KMS-11 (cell line): Measurements from ENCODE around the gene GTF2IRD1.
A peak's percentile ranks its signal among the peaks of the same experiment; 100 is the strongest.
"Not testable (repeated sequence)": the region's sequence is repeated elsewhere in the genome, so short reads cannot be mapped to it uniquely, and the experiment has no call there.

Experiments
- H2AFZ ChIP-seq: fragments of 200-600 bp; sonication (generic); 2 replicates; pipeline ENCODE4 v1.6.1; 2016; ENCODE audit warnings: antibody characterized with exemption, mixed run types, low read depth
- H3K27ac ChIP-seq: fragments of 200-600 bp; sonication (generic); 2 replicates; pipeline ENCODE4 v1.6.1; 2016; ENCODE audit warnings: mild to moderate bottlenecking, mixed run types
- H3K27me3 ChIP-seq: fragments of 200-600 bp; sonication (generic); 2 replicates; pipeline ENCODE4 v1.6.1; 2017; ENCODE audit warnings: mild to moderate bottlenecking, low read depth, mixed run types, moderate library complexity; ENCODE audit not compliant: insufficient read depth
- H3K36me3 ChIP-seq: fragments of 200-600 bp; sonication (generic); 2 replicates; pipeline ENCODE4 v1.6.1; 2017; ENCODE audit warnings: mild to moderate bottlenecking, mixed run types; ENCODE audit not compliant: insufficient read depth
- H3K4me1 ChIP-seq: fragments of 200-600 bp; sonication (generic); 2 replicates; pipeline ENCODE4 v1.6.1; 2016; ENCODE audit warnings: mild to moderate bottlenecking, low read depth, mixed run types; ENCODE audit not compliant: poor library complexity, severe bottlenecking
- H3K4me2 ChIP-seq: fragments of 200-600 bp; sonication (generic); 2 replicates; pipeline ENCODE4 v1.7.0; 2016; ENCODE audit warnings: mild to moderate bottlenecking, mixed run types
- H3K4me3 ChIP-seq: fragments of 200-600 bp; sonication (generic); IDR thresholded peaks from 2 replicates; pipeline ENCODE4 v1.6.1; 2017; ENCODE audit warnings: low read depth, low read length, mixed read lengths; ENCODE audit not compliant: insufficient read depth
- H3K79me2 ChIP-seq: fragments of 200-600 bp; sonication (generic); 2 replicates; pipeline ENCODE4 v1.6.1; 2016; ENCODE audit warnings: low read depth, mixed run types; ENCODE audit not compliant: insufficient read depth
- H3K9ac ChIP-seq: fragments of 200-600 bp; sonication (generic); 2 replicates; pipeline ENCODE4 v1.6.1; 2016; ENCODE audit warnings: mild to moderate bottlenecking, mixed run types
- H4K20me1 ChIP-seq: fragments of 200-600 bp; sonication (generic); 2 replicates; pipeline ENCODE4 v1.6.1; 2016; ENCODE audit warnings: mild to moderate bottlenecking, mixed run types; ENCODE audit not compliant: insufficient read depth
- CTCF ChIP-seq: fragments of 200-600 bp; sonication (generic); conservative IDR thresholded peaks from 2 replicates; pipeline ENCODE4 v1.6.1; 2017; ENCODE audit warnings: low read depth, mild to moderate bottlenecking, antibody characterized with exemption, low read length, moderate library complexity, mixed read lengths

Gene GTF2IRD1

DNA sequence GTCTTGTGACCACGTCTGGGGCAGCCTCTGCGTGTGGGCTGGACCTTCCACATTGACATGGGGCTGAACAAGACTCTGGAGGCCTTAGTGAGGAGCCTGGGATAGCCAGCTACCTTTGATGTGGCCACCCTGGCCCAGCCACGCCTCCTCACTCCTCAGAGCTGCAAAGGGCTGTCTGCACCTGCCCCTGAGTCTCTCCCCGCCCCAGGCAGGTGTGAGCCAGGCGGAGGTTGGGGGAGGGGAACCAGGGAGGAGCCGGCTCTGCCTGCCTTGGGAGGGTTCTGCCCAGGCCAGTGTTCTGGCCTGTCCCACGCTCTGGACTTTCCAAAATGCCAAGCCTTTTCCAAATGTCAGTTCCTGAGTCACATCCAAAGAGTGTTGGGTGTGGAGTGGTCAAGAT is 72.2 kb downstream of the GTF2IRD1 start:
- Histone ChIP-seq H2AFZ (no peak overlapping the region), H3K4me2 (peak overlapping the region; percentile 7; the same call in 1 of the 2 replicates), H3K9ac (no peak overlapping the region), H3K36me3 (no peaks in the 10 kb centered on the region), H3K79me2 (no peaks in the 10 kb centered on the region), H3K27me3 (no peaks in the 10 kb centered on the region), H3K4me3 (no peak overlapping the region), H4K20me1 (no peaks in the 10 kb centered on the region), H3K27ac (no peak overlapping the region), H3K4me1 (peaks cover 9% of the 10 kb centered on the region)
- TF ChIP-seq CTCF, result no peak

DNA sequence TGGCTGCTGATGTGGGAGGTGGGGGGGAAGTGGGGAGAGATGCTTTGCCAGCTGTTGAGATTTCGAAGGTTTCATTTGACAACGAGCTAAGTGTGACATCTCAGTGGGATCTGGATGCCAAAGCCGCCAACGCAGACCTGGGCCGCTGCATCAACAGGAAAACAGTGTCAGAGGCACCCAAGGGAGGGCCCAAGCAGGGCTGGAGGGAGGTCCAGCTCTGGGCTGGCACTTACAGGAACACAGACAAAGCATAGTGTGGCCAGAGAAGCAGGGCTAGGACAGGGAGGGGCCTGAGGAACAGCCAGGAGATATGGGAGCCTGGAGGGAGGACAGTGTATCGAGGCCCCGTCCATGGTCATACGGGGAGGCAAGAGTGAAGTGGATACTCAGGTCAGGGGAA is 73.1 kb downstream of the GTF2IRD1 start:
- Histone ChIP-seq H3K27ac (no peak overlapping the region), H4K20me1 (no peaks in the 10 kb centered on the region), H3K4me3 (no peak overlapping the region), H3K4me1 (peaks cover 9% of the 10 kb centered on the region), H3K79me2 (no peaks in the 10 kb centered on the region), H3K36me3 (no peaks in the 10 kb centered on the region), H3K9ac (no peak overlapping the region), H3K27me3 (no peaks in the 10 kb centered on the region), H2AFZ (no peak overlapping the region), H3K4me2 (no peak overlapping the region)
- TF ChIP-seq CTCF, result no peak

DNA sequence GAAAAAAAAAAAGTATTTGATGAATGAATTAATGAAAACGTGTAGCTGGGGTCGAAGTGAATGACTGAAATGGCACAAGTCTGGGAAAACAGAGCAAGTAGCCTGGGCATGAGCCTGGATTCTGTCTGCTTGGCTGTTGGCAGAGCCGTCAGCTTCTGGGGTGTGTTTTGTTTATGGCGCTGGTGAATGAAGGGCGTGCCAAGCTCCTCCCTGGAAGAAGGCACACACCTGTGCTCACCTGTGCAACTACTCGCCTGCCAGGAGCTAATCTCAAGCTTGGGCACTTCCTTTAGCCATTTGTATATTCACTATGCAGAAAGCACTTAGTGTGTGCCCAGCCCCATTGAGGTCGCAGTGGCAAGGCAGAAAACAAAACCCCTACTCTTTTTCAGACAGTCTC is 74.1 kb downstream of the GTF2IRD1 start:
- H3K4me1 ChIP-seq, result peaks cover 9% of the 10 kb centered on the region
- no peak overlapping the region for H3K27ac ChIP-seq
- no peak for TF ChIP-seq CTCF
- no peak overlapping the region for H3K9ac ChIP-seq
- H3K4me2 ChIP-seq, result no peak overlapping the region
- no peaks in the 10 kb centered on the region for H3K36me3 ChIP-seq
- H3K79me2 ChIP-seq, result no peaks in the 10 kb centered on the region
- H4K20me1 ChIP-seq, result no peaks in the 10 kb centered on the region
- H3K4me3 ChIP-seq, result no peak overlapping the region
- H3K27me3 ChIP-seq, result no peaks in the 10 kb centered on the region
- no peak overlapping the region for H2AFZ ChIP-seq

GRCh38 chr7:74528773-74529172 is 75.1 kb downstream of the GTF2IRD1 start:
- H3K27me3 ChIP-seq, H3K4me3 ChIP-seq, H4K20me1 ChIP-seq, H3K79me2 ChIP-seq, H3K9ac ChIP-seq, H3K36me3 ChIP-seq, H3K27ac ChIP-seq, H3K4me2 ChIP-seq, H2AFZ ChIP-seq, H3K4me1 ChIP-seq: not testable (repeated sequence)

DNA sequence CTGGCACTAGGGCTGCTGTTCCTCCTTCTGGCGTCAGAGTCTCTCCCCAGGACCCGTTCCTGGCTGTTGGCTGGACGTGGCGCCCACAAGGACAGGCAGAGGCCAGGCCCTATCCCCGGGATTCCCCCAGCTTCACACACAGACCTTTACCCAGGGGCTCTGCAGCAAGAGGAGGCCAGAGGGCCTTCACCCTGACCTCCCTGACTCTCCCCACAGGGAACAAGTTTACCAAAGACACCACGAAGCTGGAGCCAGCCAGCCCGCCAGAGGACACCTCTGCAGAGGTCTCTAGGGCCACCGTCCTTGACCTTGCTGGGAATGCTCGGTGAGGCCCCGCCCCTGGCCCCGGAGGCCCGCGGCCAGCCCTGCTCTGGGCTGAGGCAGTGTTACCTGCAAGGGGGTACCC is 82.2 kb downstream of the GTF2IRD1 start:
- no peak for TF ChIP-seq CTCF
- H3K27me3 ChIP-seq, result no peaks in the 10 kb centered on the region
- H3K4me2 ChIP-seq, result no peak overlapping the region
- no peaks in the 10 kb centered on the region for H3K4me1 ChIP-seq
- no peak overlapping the region for H3K27ac ChIP-seq
- H4K20me1 ChIP-seq, result no peaks in the 10 kb centered on the region
- H3K4me3 ChIP-seq, result no peak overlapping the region
- no peaks in the 10 kb centered on the region for H3K36me3 ChIP-seq
- H2AFZ ChIP-seq, result no peak overlapping the region
- no peak overlapping the region for H3K9ac ChIP-seq
- no peaks in the 10 kb centered on the region for H3K79me2 ChIP-seq

GRCh38 chr7:74541937-74542336 is 88.2 kb downstream of the GTF2IRD1 start:
- not testable (repeated sequence) for H2AFZ ChIP-seq, H3K27ac ChIP-seq, H3K4me1 ChIP-seq, H3K36me3 ChIP-seq, H3K27me3 ChIP-seq, H3K4me2 ChIP-seq, H4K20me1 ChIP-seq, H3K79me2 ChIP-seq, H3K9ac ChIP-seq, H3K4me3 ChIP-seq
